ENCODE data around the gene PIGU. TPM values are rescaled to one million over a fixed set of nuclear protein-coding genes. Genes with fewer than 3 reads are reported as not detected.

Gene PIGU
- total RNA-seq, 1 donor from 2014 or later, result 54.9 TPM

DNA sequence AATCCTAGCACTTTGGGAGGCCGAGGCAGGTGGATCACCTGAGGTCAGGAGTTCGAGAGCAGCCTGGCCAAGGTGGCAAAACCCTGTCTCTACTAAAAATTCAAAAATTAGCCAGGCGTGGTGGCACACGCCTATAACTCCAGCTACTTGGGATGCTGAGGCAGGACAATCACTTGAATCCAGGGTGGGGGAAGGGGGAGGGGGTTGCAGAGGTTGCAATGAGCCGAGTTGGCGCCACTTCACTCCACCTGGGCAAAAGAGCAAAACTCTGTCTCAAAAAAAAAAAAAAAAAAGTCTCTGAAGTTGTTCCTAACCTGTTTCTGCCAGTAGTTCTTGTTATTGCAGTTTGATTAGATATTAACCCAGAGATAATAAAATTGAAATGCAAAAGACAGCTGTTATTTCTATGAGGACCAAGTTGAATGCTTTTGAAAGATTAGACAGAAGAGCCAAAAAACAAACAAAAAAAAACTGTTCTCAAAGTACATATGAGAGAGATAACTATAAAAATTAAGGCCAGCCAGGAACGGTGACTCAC is 22.6 kb downstream of the PIGU start:
- H3K36me3 Mint-ChIP-seq (ENCODE audit: low read depth), result peaks cover 39% of the 10 kb centered on the region
- TF ChIP-seq, protein P1, sequence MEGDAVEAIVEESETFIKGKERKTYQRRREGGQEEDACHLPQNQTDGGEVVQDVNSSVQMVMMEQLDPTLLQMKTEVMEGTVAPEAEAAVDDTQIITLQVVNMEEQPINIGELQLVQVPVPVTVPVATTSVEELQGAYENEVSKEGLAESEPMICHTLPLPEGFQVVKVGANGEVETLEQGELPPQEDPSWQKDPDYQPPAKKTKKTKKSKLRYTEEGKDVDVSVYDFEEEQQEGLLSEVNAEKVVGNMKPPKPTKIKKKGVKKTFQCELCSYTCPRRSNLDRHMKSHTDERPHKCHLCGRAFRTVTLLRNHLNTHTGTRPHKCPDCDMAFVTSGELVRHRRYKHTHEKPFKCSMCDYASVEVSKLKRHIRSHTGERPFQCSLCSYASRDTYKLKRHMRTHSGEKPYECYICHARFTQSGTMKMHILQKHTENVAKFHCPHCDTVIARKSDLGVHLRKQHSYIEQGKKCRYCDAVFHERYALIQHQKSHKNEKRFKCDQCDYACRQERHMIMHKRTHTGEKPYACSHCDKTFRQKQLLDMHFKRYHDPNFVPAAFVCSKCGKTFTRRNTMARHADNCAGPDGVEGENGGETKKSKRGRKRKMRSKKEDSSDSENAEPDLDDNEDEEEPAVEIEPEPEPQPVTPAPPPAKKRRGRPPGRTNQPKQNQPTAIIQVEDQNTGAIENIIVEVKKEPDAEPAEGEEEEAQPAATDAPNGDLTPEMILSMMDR (conservative IDR thresholded peaks at IDR 0.05), result no peak
- no peak for DNase-seq (ENCODE audit: low read depth, low spot score)
- H3K27ac Mint-ChIP-seq (ENCODE audit: unreplicated experiment), result peak overlapping the region; percentile 22
- H3K9me3 Mint-ChIP-seq, result no peaks in the 10 kb centered on the region
- H3K4me1 Mint-ChIP-seq, result no peaks in the 10 kb centered on the region
- no peak overlapping the region for H3K4me3 Mint-ChIP-seq
- no peaks in the 10 kb centered on the region for H3K27me3 Mint-ChIP-seq (ENCODE audit: low read depth)

DNA sequence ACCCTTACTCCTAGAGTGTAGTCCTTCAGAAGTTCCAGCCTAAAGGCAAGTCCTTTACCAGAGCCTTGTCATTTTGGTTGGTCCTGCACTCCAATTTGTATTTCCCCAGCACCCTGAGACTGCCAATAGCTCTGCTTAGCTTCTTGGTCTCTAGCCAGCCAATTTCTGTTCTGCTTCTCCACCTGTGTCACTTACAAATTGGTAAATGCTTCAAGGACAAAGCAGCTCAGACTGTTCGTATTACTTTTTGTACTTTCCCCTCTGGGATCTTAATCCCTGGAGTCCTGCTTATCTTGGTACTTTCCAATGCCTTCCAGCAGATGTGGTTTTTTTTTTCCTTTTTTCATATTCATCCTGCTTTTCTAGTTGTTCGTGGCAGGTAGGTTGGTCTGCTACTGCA is 25.7 kb downstream of the PIGU start:
- no peak overlapping the region for H3K4me3 Mint-ChIP-seq
- no peaks in the 10 kb centered on the region for H3K27me3 Mint-ChIP-seq (ENCODE audit: low read depth)
- TF ChIP-seq, protein P1 (conservative IDR thresholded peaks at IDR 0.05), result no peak
- no peaks in the 10 kb centered on the region for H3K9me3 Mint-ChIP-seq
- H3K27ac Mint-ChIP-seq (ENCODE audit: unreplicated experiment), result no peak overlapping the region
- no peak for DNase-seq (ENCODE audit: low read depth, low spot score)
- no peaks in the 10 kb centered on the region for H3K4me1 Mint-ChIP-seq
- peaks cover 26% of the 10 kb centered on the region for H3K36me3 Mint-ChIP-seq (ENCODE audit: low read depth)

DNA sequence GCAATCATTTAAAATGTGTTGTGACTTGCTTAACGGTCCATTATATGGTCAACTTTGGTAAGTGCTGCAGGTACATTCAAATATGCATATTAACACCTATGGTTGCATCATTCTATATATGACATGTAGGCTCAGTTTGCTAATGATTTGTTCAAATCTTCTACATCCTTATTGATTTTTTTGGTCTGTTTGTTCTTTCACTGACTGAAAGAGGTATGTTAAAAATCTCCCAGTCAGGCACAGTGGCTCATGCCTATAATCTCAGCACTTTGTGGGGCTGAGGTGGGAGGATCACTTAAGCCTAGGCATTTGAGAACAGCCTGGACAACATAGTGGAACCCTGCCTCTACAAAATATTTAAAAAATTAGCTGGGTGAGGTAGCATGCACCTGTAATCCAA is 29.2 kb downstream of the PIGU start:
- H3K4me3 Mint-ChIP-seq, result no peak overlapping the region
- no peaks in the 10 kb centered on the region for H3K9me3 Mint-ChIP-seq
- no peak for DNase-seq (ENCODE audit: low read depth, low spot score)
- no peaks in the 10 kb centered on the region for H3K27me3 Mint-ChIP-seq (ENCODE audit: low read depth)
- no peaks in the 10 kb centered on the region for H3K4me1 Mint-ChIP-seq
- H3K27ac Mint-ChIP-seq (ENCODE audit: unreplicated experiment), result no peak overlapping the region
- TF ChIP-seq, protein P1 (conservative IDR thresholded peaks at IDR 0.05), result no peak
- H3K36me3 Mint-ChIP-seq (ENCODE audit: low read depth), result peaks cover 13% of the 10 kb centered on the region

DNA sequence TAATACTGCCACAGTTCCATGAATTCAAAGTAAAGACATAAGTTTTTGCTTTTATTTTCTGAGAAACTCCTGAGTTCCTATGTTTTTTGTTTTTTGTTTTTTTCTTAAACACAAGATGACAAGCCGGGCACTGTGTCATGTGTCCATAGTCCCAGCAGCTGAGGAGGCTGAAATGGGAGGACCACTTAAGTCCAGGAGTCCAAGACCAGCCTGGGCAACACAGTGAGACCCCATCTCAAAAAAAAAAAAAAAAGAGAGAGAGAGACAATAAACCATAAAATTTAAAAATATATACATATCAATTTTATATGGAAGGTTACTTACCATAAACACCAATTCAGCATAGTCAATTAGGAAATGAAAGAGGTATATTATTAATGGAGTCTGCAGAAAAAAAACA is 31.9 kb downstream of the PIGU start:
- Mint-ChIP-seq H3K4me3 (no peak overlapping the region), H3K36me3 (ENCODE audit: low read depth) (no peaks in the 10 kb centered on the region), H3K27ac (ENCODE audit: unreplicated experiment) (no peak overlapping the region), H3K4me1 (no peaks in the 10 kb centered on the region), H3K27me3 (ENCODE audit: low read depth) (no peaks in the 10 kb centered on the region), H3K9me3 (no peaks in the 10 kb centered on the region)
- no peak for DNase-seq (ENCODE audit: low read depth, low spot score)
- TF ChIP-seq, protein P1 (conservative IDR thresholded peaks at IDR 0.05), result no peak

DNA sequence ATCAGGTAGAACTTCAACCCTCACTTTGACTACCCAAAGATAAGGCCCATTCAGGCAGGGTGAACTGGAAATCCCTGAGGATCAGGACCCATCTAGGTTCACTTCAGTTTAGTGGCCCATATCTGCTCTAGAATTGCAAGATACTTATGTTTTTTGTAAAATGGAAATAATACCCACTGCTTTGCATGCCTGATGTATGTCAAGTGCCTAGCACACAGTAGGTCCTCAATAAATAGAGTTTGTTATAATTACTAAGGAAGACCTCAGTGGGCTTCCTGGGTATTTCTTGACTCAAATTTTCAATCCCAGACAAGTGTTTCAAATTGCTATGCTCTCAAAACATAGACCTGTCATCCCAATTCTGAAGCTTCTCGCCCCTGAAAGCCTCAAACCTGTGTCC is 32.5 kb downstream of the PIGU start:
- no peaks in the 10 kb centered on the region for H3K9me3 Mint-ChIP-seq
- no peak overlapping the region for H3K4me3 Mint-ChIP-seq
- H3K27ac Mint-ChIP-seq (ENCODE audit: unreplicated experiment), result no peak overlapping the region
- H3K27me3 Mint-ChIP-seq (ENCODE audit: low read depth), result no peaks in the 10 kb centered on the region
- TF ChIP-seq, protein P1 (conservative IDR thresholded peaks at IDR 0.05), result no peak
- H3K36me3 Mint-ChIP-seq (ENCODE audit: low read depth), result no peaks in the 10 kb centered on the region
- H3K4me1 Mint-ChIP-seq, result no peaks in the 10 kb centered on the region
- DNase-seq (ENCODE audit: low read depth, low spot score), result no peak

DNA sequence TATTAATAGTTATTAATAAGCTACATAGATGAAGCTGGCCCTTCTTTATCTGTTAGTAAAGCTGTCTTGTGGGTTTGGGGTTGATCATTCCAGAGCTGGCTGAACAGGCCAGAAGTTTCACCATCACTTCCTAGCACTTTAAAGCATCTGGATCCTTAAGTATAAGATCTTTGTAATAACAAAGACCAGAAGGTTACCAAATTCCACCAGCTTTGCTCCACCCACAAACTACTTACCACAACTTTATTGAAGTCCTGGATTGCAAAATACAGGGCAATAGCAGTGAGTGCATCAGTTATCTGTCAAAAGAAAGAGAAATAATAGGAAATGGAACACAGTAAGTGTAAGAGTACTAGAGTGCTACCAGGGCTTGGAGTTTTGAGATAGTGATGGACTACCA is 33.0 kb downstream of the PIGU start:
- no peaks in the 10 kb centered on the region for H3K4me1 Mint-ChIP-seq
- no peaks in the 10 kb centered on the region for H3K9me3 Mint-ChIP-seq
- no peak for DNase-seq (ENCODE audit: low read depth, low spot score)
- H3K4me3 Mint-ChIP-seq, result no peak overlapping the region
- TF ChIP-seq, protein P1 (conservative IDR thresholded peaks at IDR 0.05), result no peak
- H3K36me3 Mint-ChIP-seq (ENCODE audit: low read depth), result no peaks in the 10 kb centered on the region
- no peaks in the 10 kb centered on the region for H3K27me3 Mint-ChIP-seq (ENCODE audit: low read depth)
- H3K27ac Mint-ChIP-seq (ENCODE audit: unreplicated experiment), result no peak overlapping the region

Data from neural crest cell (in vitro differentiated cells).